Activated B cell treated with CpG ODN at 0.5 μM for 24 hours (primary cell): ENCODE data around the gene CTR9. TPM values are rescaled to one million over a fixed set of nuclear protein-coding genes. Genes with fewer than 3 reads are reported as not detected.

ENCODE experiments used
- ATAC-seq: fragments of 200-7000 bp; cut with Tn5 transposase; one replicate; pipeline ENCODE4 v1.10.0; 2021; ENCODE audit warnings: low read depth, mild to moderate bottlenecking, moderate library complexity
- CTCF ChIA-PET: fragments of 350-600 bp; sonication (Branson Sonifier 250); formaldehyde crosslinking; loops from one replicate; lab custom pipeline; 2021; ENCODE audit warnings: antibody characterized with exemption; lab: Charles Lee
- POLR2A ChIA-PET: fragments of 350-600 bp; sonication (Branson Sonifier 250); formaldehyde crosslinking; loops from one replicate; lab custom pipeline; 2021; ENCODE audit warnings: antibody characterized with exemption; lab: Charles Lee
- DNase-seq: peaks from one replicate; pipeline ENCODE4 v3.0.0; 2022
- H3K27ac Mint-ChIP-seq: one replicate; pipeline ENCODE4 v1.8.0; 2020; ENCODE audit warnings: mixed read lengths
- H3K27me3 Mint-ChIP-seq: one replicate; pipeline ENCODE4 v1.8.0; 2021; ENCODE audit warnings: mixed read lengths
- H3K36me3 Mint-ChIP-seq: one replicate; pipeline ENCODE4 v1.8.0; 2021; ENCODE audit warnings: low read depth, mixed read lengths
- H3K4me1 Mint-ChIP-seq: one replicate; pipeline ENCODE4 v1.8.0; 2021; ENCODE audit warnings: mixed read lengths
- H3K4me3 Mint-ChIP-seq: one replicate; pipeline ENCODE4 v1.8.0; 2020; ENCODE audit warnings: mild to moderate bottlenecking, mixed read lengths
- H3K9me3 Mint-ChIP-seq: one replicate; pipeline ENCODE4 v1.8.0; 2020; ENCODE audit warnings: mixed read lengths
- CTCF ChIP-seq: fragments of 200-600 bp; IDR thresholded peaks from one replicate; pipeline ENCODE4 v1.8.0; 2022; ENCODE audit warnings: antibody characterized with exemption, mild to moderate bottlenecking
- intact Hi-C: fragments of 100-400 bp; cut with micrococcal nuclease; formaldehyde crosslinking; loops from one replicate; pipeline ENCODE4 v1.15.1; 2024
- total RNA-seq: library from RNA; stranded (reverse); gene quantifications from 2 replicates; pipeline ENCODE4 v1.2.3, GENCODE V29; 2022

The CTR9 gene
- total RNA-seq, 1 donor from 2014 or later = 50.6 TPM

GRCh38 chr11:10716122-10716521, 34.9 kb upstream of the CTR9 start:
- CTCF ChIA-PET = no interaction called here
- no peaks in the 10 kb centered on the region for H3K9me3 Mint-ChIP-seq
- no peak for TF ChIP-seq CTCF
- POLR2A ChIA-PET = no interaction called here
- intact Hi-C loops = no loop called here
- peaks cover 4% of the 10 kb centered on the region for H3K27me3 Mint-ChIP-seq
- no peaks in the 10 kb centered on the region for H3K4me1 Mint-ChIP-seq
- H3K4me3 Mint-ChIP-seq = no peak overlapping the region
- DNase-seq = no peak
- no peak for ATAC-seq
- no peaks in the 10 kb centered on the region for H3K36me3 Mint-ChIP-seq
- no peak overlapping the region for H3K27ac Mint-ChIP-seq

GRCh38 chr11:10716543-10717259, 34.3 kb upstream of the CTR9 start:
- ATAC-seq = no peak

DNA sequence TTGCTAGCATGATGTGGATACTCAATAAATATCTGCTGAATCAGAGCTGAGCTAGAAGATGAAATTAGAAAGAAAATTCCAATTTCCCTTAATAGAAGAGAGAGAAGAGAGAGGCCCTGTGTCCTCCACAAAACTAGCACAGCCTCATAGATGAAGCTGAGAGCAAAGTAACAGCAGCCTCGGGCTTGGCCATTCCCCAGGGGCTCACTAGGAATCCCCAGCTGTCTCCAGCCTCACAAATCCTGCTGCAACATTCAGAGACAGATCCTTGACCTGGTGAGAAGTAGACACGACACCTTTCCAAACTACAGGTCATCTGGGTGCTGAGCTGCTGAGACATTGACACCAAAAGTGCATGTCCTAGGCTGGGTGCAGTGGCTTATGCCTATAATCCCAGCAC, 31.4 kb upstream of the CTR9 start:
- H3K36me3 Mint-ChIP-seq = no peaks in the 10 kb centered on the region
- H3K4me3 Mint-ChIP-seq = no peak overlapping the region
- DNase-seq (no peak), ATAC-seq (no peak)
- intact Hi-C loops = no loop called here
- no peak overlapping the region for H3K27ac Mint-ChIP-seq
- no peak for TF ChIP-seq CTCF
- ChIA-PET POLR2A (no interaction called here), CTCF (no interaction called here)
- H3K9me3 Mint-ChIP-seq = no peaks in the 10 kb centered on the region
- peaks cover 4% of the 10 kb centered on the region for H3K27me3 Mint-ChIP-seq
- H3K4me1 Mint-ChIP-seq = no peaks in the 10 kb centered on the region

More at GRCh38 chr11:10716543-10717259, 34.3 kb upstream of the CTR9 start:
- CTCF ChIA-PET = no interaction called here
- no peak for DNase-seq
- Mint-ChIP-seq H3K4me1 (no peaks in the 10 kb centered on the region), H3K4me3 (no peak overlapping the region), H3K9me3 (no peaks in the 10 kb centered on the region), H3K27me3 (peaks cover 4% of the 10 kb centered on the region), H3K36me3 (no peaks in the 10 kb centered on the region), H3K27ac (no peak overlapping the region)
- intact Hi-C loops = no loop called here
- POLR2A ChIA-PET = no interaction called here
- no peak for TF ChIP-seq CTCF

DNA sequence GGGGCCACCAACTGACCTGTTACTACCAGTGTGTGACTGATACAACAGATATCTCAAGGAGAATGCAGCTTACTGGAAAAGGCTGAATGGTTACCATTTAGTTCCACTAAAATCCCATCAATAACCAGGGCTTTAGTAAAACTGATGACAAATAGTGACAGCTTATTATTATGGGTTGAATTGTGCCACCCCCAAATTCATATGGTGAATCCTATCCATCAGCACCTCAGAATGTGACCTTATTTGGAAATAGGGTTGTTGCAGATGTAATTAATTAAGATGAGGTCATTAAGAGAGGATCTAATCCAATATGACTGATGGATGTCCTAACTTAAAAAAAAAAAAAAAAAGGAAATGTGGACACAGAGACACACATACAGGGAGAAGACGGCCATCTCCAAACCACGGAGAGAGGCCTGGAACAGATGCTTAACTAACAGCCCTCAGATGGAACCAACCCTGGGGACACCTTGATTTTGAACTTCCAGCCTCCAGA, 30.1 kb upstream of the CTR9 start:
- Mint-ChIP-seq H3K27ac (no peak overlapping the region), H3K36me3 (no peaks in the 10 kb centered on the region), H3K4me3 (no peak overlapping the region), H3K9me3 (no peaks in the 10 kb centered on the region), H3K4me1 (peaks cover 9% of the 10 kb centered on the region), H3K27me3 (peaks cover 4% of the 10 kb centered on the region)
- no peak for DNase-seq
- ChIA-PET CTCF (interaction anchor here (1.4 kb wide), 1 partner anchor 9 kb away, joined by 3 read pairs; no protein-coding TSS in a partner anchor), POLR2A (no interaction called here)
- no peak for TF ChIP-seq CTCF
- intact Hi-C loops = no loop called here
- no peak for ATAC-seq

GRCh38 chr11:10722307-10722706, 28.7 kb upstream of the CTR9 start:
- Mint-ChIP-seq H3K4me1 (peaks cover 22% of the 10 kb centered on the region), H3K27me3 (peaks cover 4% of the 10 kb centered on the region)
- CTCF ChIA-PET = interaction anchor here (1.4 kb wide), 1 partner anchor 8 kb away, joined by 3 read pairs; no protein-coding TSS in a partner anchor

More at GRCh38 chr11:10722307-10722706, 28.7 kb upstream of the CTR9 start:
- ATAC-seq (no peak), DNase-seq (no peak)
- no peak overlapping the region for H3K4me3 Mint-ChIP-seq
- intact Hi-C loops = no loop called here
- no peak for TF ChIP-seq CTCF
- H3K27ac Mint-ChIP-seq = no peak overlapping the region
- H3K36me3 Mint-ChIP-seq = no peaks in the 10 kb centered on the region
- POLR2A ChIA-PET = no interaction called here
- no peaks in the 10 kb centered on the region for H3K9me3 Mint-ChIP-seq
